HG02938 (cell line): ENCODE data around the gene HMG20B.
"Not testable (repeated sequence)": the region's sequence is repeated elsewhere in the genome, so short reads cannot be mapped to it uniquely, and the experiment has no call there.

Experiments
- ATAC-seq: cut with Tn5 transposase; IDR thresholded peaks from one replicate; pipeline ENCODE4 v1.9.1; 2021; ENCODE audit warnings: mild to moderate bottlenecking, moderate library complexity; ENCODE audit not compliant: unreplicated experiment

HMG20B gene

DNA sequence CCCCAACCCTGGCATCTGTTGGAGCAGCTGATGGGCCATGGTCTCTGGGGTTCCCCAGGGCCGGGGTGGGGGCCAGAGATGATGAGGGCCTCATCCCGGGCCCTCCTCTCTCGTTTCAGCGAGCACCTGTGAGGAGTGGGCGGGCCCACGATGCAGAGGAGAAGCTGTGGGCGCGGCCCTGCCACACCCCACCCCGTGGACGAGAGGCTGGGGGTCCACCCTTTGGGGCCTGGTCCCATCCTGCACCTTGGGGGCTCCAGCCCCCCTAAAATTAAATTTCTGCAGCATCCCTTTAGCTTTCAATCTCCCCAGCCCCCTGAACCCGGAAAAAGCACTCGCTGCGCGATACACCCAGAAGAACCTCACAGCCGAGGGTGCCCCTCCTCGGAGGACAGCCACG is 5.6 kb downstream of the HMG20B start:
- no peak for ATAC-seq

GRCh38 chr19:3580156-3580934 is 7.6 kb downstream of the HMG20B start:
- ATAC-seq = no peak

- ATAC-seq = not testable (repeated sequence)
These were observed 9.0 kb downstream of the HMG20B start for GRCh38 chr19:3581792-3582191.

DNA sequence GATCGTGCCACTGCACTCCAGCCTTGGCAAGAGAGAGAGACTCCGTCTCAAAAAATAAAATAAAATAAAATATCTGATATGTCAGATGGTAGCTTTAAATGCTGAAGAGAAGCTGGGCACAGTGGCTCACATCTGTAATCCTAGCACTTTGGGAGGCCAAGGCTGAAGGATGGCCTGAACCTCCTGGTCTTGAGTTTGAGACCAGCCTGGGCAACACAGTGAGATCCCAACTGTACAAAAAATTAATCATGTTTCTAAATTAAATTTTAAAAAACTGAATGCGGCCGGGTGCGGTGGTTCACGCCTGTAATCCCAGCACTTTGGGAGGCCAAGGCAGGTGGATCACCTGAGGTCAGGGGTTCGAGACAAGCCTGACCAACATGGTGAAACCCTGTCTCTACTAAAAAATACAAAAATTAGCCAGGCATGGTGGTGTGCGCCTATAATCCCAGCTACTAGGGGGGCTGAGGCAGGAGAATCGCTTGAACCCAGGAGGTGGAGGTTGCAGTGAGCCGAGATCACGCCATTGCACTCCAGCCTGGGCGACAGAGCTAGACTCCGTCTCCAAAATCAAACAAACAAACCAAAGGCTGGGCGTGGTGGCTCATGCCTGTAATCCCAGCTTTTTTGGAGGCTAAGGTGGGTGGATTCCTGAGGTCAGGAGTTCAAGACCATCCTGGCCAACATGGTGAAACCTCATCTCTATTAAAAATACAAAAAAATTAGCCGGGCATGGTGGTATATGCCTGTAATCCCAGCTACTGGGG is 11.5 kb downstream of the HMG20B start:
- ATAC-seq = not testable (repeated sequence)

GRCh38 chr19:3585301-3586126 is 12.8 kb downstream of the HMG20B start, which contains the start of gene GIPC3:
Gene GIPC3 (plus strand): TSS chr19:3585478. CDS start chr19:3585598, 120 bp downstream.
- ATAC-seq = no peak

DNA sequence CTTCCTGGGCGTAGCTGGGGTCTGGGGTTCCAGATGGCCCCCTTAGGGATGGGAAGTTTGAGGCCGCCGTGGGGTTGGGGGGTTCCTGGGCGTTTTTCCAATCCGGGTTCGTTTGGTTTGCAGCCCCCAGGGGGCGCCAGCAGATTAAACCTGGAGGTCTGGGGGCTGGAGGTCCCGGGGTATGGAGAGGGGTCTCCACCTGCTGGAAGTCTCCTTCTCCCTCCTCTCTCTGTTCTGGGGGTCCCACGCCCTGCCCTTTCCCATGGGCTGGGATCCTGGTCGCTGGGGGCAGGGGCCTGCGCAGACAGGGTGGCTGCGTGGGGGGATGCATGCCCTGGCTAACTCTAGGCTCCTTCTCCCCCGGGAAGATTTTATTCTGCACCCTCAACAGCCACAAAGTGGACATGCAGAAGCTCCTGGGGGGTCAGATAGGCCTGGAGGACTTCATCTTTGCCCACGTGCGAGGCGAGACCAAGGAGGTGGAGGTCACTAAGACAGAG is 13.4 kb downstream of the HMG20B start:
- ATAC-seq = no peak

GRCh38 chr19:3586707-3587346 is 14.1 kb downstream of the HMG20B start:
- no peak for ATAC-seq

DNA sequence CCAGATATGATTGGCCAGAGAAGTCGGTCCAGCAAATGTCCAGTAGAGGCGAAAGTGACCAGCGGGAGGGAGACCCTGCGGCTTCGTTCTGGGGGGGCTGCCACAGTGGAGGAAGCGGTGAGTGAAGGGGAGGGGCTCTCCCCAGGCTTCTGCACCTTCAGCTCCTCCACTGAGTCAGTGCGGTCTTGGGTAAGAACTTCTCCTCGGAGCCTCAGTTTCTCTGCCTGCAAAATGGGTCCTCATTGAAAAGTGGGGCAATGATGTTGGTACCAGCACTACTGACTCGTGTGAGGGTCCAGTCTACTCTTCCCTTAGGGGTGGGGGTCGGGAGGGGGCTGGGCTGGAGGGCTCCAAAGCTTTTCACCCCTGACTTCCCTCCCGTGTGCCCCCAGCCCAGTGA is 16.7 kb downstream of the HMG20B start:
- no peak for ATAC-seq

GRCh38 chr19:3589949-3590348 is 17.2 kb downstream of the HMG20B start:
- no peak for ATAC-seq

DNA sequence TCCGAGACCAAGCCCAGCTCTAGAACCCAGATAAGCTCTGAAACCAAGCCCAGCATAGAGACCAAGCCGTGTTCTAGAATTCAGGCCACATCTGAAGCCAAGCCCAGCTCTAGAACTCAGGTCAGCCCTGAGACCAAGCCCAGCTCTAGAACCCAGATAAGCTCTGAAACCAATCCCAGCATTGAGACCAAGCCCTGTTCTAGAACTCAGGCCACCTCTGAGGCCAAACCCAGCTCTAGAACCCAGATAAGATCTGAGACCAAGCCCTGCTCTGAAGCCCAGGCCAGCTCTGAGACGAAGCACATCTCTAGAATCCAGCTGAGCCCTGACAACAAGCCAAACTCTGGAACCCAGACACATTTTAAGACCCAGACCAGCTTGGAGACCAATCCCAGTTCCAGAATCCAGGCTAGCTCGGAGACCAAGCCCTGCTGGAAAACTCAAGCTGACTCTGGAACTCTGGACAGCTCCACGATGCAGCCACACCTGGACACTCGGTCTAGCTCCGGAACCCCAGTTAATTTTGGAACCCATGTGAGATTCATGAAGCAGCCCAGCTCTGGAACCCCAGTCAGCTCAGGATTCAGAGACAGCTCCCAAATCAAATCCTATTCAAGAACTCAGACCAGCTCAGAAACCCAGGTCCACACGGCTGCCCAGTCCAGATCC is 18.4 kb downstream of the HMG20B start:
- ATAC-seq = no peak

DNA sequence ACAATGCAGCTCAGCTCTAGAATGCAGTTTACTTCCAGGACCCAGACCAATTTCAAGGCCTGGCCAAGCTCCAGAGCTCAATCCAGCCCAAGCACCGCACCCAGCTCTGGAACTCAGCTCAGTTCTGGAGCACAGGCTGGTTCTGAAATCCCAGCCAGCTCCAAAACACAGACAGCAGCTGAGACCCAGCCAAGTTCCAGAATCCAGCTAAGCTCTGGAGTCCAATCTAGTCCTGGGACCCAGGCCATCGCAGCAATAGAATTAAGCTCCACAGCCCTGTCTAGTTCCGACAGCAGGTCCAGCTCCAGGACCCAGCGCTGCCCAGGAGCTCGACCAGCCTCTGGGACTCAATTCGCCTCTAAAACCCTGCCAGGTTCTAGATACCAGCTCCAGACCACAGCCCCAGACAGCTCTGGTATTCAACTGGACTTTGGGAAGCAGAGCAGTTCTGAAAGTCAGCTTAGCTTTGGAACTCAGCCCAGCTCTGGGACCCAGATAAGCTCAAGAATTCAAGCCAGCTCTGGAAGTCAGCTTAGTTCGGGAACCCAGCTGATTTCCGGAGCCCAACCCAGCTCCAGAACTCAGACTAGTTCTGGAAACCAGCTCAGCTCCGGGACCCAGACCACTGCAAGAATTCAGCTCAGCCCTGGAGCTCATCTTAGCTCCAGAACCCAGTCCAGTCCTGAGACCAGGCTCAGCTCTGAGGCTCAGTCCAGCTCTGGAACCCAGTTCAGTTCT is 19.3 kb downstream of the HMG20B start:
- ATAC-seq = no peak

DNA sequence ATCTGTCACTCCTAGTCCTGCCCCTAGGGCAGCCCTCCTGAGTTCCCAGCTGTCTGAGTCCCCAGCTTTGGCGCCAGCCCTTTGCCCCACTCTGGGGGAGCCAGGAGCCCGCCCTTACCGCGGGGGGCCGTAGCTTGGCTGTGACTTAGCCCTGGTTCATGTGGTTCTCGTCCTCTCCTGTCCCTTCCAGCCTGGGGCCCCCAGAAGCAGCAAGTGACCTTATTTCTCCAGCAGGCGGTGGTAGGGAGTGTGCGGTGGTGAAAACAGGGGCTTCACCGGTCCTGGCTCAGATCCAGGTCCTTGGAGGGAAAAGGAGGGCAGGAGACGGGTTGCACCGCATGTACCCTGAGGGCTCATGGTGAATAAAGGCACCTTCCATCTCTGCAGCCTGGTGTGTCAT is 20.4 kb downstream of the HMG20B start:
- no peak for ATAC-seq

DNA sequence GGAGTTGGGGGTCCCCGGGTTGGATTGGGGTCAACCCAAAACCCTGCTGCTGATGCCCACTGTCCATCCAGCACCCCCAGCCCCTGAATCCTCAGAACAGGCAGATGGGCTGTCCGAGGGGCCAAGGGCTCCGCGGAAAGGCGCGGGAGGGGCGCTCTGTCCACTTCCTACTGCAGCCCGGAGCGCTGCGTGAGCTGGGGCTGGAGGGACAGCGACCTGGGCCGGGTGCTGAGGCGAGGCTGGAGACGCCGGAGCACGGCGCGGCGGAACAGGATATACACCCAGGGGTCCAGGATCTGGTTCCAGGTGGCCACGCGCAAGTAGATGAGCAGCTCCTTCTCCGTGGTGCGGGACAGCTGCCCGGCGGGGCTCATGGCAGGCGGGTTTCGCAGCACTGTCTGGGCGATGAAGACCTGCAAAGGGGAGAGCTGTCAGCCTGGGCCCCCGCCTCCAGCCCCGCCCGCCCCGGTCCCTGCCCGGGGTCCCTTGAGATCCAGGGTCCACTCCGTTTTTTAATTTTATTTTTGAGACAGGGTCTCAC is 22.8 kb downstream of the HMG20B start:
- ATAC-seq = no peak

DNA sequence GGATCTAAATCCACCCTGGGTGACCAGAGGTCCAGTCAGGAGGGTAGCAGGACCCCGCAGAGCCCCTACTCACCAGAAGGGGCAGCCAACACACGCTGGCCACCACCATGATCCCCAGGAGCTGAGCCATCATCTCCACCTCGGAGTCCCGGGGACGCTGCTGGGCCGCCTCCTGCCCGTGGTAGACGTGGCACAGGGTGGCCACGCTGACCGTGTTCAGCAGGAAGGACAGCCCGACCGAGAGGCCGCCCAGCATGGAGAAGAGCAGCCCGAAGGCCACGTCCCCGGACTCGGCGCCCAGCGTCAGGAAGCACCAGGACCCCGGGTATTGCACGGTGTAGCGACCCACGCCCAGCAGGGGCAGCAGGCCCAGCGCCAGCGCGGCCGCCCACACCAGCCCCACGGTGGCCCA is 27.0 kb downstream of the HMG20B start:
- ATAC-seq = no peak

- ATAC-seq = no peak
These were observed 28.3 kb downstream of the HMG20B start for GRCh38 chr19:3601021-3601420.

DNA sequence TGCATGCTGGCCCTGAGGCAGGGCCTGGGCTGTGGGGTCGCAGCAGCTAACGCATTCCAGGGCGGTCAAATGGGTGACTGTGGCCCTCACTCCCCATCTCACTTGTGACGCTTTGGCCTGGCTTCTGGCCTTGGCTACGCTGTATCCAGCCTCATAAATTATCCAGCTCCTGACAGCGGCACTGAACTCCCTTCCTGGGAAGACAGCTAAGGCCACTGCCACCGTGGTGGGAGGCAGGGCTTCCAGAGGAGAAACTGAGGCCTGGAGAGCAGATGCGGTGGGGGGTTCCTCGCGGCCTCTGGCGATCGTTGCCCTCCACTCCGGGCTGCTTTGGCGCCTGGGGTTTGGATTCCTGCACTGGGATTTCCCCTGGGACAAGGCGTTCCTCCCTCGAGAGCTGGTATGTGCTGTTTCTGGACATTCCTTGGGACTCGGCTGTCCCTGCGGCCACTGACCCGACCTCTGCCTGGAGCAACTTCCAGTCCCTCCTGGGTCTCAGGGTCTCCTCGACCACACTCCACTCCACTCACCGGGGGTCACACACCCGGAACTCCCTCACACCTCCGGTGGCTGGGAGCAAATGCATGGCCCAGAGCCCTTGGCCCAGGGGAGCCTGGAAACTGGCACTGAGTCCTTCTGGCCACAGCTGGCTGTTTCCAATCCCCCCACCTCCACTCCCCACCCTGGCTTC is 30.5 kb downstream of the HMG20B start:
- no peak for ATAC-seq

DNA sequence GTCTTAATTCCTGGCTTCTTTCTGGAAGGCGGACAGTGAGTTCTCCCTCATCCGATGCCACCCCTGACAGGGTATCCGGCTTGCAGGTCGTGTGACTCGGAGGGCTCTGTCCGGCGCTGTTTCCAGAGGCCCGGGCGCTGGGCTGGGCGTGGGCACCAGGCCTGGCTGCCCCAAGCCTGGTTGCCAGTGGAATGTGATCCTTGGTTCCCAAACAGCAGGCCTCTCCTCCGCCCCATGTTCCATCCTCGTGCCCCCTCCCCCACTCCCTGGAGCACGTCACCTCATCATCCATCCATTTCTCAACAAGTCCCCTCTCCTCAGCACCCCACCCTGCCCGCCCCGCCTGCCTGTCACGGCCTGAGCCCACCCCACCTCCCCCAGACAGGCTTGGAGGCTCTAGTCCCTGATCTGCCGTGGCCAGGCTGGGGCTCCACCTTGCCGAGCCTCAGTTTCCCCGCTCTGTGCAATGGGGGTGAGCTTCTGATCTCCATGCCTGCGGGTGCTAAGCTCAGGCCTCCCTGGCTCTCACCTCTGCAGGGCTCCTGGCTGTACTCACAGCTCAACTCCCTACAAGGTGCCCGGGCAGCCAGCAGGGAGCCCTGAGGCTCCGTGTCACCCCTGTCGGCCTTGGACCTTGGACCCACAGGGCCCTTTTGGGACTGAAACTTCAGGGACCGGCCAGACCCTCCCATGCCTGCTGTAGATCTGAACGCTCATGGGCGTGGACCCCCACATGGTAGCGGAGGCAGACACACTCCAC is 31.7 kb downstream of the HMG20B start:
- no peak for ATAC-seq

DNA sequence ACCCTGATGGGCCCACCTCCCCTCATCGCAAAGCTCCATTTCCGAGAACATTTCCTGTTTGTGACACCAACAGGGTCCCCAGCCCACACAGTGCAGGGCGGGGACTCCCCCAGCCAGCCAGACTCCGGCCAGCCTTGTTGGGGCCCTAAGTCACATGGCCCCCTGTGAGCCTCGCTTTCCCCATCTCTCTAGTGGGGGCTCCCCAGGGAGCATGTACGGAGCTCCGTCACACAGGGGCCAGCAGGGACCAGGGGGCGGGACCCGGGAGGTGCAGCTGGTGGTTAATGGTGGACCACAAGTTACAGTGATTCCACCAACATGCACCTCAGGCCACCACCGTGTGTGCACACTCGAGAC is 32.2 kb downstream of the HMG20B start:
- no peak for ATAC-seq
